Measurements from ENCODE around the gene CFAP126. TPM values are rescaled to one million over a fixed set of nuclear protein-coding genes. Genes with fewer than 3 reads are reported as not detected.

Gene CFAP126
- total and polyA plus RNA-seq, 2 of the 13 experiments (the other 11 are each of a cell fraction or from before 2014, with no cell fraction given) = not detected

- TF ChIP-seq ZNF407 (CRISPR knock-in tag; IDR thresholded peaks at IDR 0.05; ENCODE audit: not compliant biosample characterization) (no peak), ZFP36 (IDR thresholded peaks at IDR 0.05; ENCODE audit: borderline replicate concordance, low read depth, low read length, partially characterized antibody) (no peak), AKAP8 (CRISPR knock-in tag; IDR thresholded peaks at IDR 0.05) (no peak), KDM1A (CRISPR knock-in tag; IDR thresholded peaks at IDR 0.05) (no peak), ZBTB40 (IDR thresholded peaks at IDR 0.05) (no peak), ZBTB40 (CRISPR knock-in tag; IDR thresholded peaks at IDR 0.05) (no peak; the same call in 1 of the 2 replicates), ATRX (CRISPR knock-in tag; IDR thresholded peaks at IDR 0.05; ENCODE audit: borderline replicate concordance) (no peak), STAT6 (CRISPR knock-in tag; IDR thresholded peaks at IDR 0.05; ENCODE audit: borderline replicate concordance) (peak; percentile 57; the same call in 1 of the 2 replicates)
These were observed 31.8 kb upstream of the CFAP126 start (continued) for GRCh38 chr1:161399257-161399998.

All from HepG2 (cell line).